Measurements from ENCODE around the gene ALK.
"Not testable (repeated sequence)": the region's sequence is repeated elsewhere in the genome, so short reads cannot be mapped to it uniquely, and the experiment has no call there.

ALK gene

GRCh38 chr2:29259221-29259620, 662.2 kb downstream of the ALK start:
- Histone ChIP-seq H3K36me3 (ENCODE audit: control insufficient read depth in 2 of 2, insufficient read depth in 1 of 2, low read length in 2 of 2) (no peaks in the 10 kb centered on the region), H3K4me3 (ENCODE audit: low read depth, low read length) (no peak overlapping the region), H3K4me1 (ENCODE audit: control insufficient read depth, insufficient read depth, low read length) (peaks cover 5% of the 10 kb centered on the region), H3K27ac (ENCODE audit: extremely low read depth, low read depth, low read length) (no peak overlapping the region), H3K9me3 (ENCODE audit: control insufficient read depth, insufficient read depth, low read depth, low read length) (no peaks in the 10 kb centered on the region)
- CTCF ChIA-PET, result interaction anchor here (0.9 to 1.8 kb wide), 4 partner anchors 8 to 50 kb away, joined by 3 to 8 read pairs (median 4); no protein-coding TSS in a partner anchor
- POLR2A ChIA-PET, result no interaction called here
- TF ChIP-seq ZSCAN23 (tag by site-specific recombination; IDR thresholded peaks at IDR 0.05) (no peak), ZNF433 (tag by site-specific recombination; IDR thresholded peaks at IDR 0.05; ENCODE audit: low read depth) (no peak), HOXA7 (CRISPR knock-in tag; IDR thresholded peaks at IDR 0.05; ENCODE audit: borderline replicate concordance) (no peak), ZNF473 (tag by site-specific recombination; IDR thresholded peaks at IDR 0.05) (no peak), IKZF3 (tag by site-specific recombination; IDR thresholded peaks at IDR 0.05) (no peak)

- no peak overlapping the region for H3K27ac ChIP-seq (ENCODE audit: extremely low read depth, low read depth, low read length)
- no peaks in the 10 kb centered on the region for H3K9me3 ChIP-seq (ENCODE audit: control insufficient read depth, insufficient read depth, low read depth, low read length)
- no peaks in the 10 kb centered on the region for H3K4me1 ChIP-seq (ENCODE audit: control insufficient read depth, insufficient read depth, low read length)
- ChIA-PET CTCF (interaction anchor here (0.6 kb wide), 1 partner anchor 350 kb away, joined by 3 read pairs; no protein-coding TSS in a partner anchor), POLR2A (no interaction called here)
- no peaks in the 10 kb centered on the region for H3K36me3 ChIP-seq (ENCODE audit: control insufficient read depth in 2 of 2, insufficient read depth in 1 of 2, low read length in 2 of 2)
- no peak overlapping the region for H3K4me3 ChIP-seq (ENCODE audit: low read depth, low read length)
- TF ChIP-seq ZBTB20 (tag by site-specific recombination; IDR thresholded peaks at IDR 0.05) (no peak), ZBTB7A (tag by site-specific recombination; IDR thresholded peaks at IDR 0.05; ENCODE audit: low read depth) (no peak), GLI4 (tag by site-specific recombination; IDR thresholded peaks at IDR 0.05) (no peak), ZNF658 (tag by site-specific recombination; IDR thresholded peaks at IDR 0.05) (no peak), ZNF335 (tag by site-specific recombination; conservative IDR thresholded peaks at IDR 0.05) (no peak), SCRT2 (tag by site-specific recombination; IDR thresholded peaks at IDR 0.05) (no peak), ZNF362 (tag by site-specific recombination; IDR thresholded peaks at IDR 0.05) (no peak), REST (tag by site-specific recombination; IDR thresholded peaks at IDR 0.05) (no peak), ZNF433 (tag by site-specific recombination; IDR thresholded peaks at IDR 0.05; ENCODE audit: low read depth) (no peak), ZNF629 (tag by site-specific recombination; IDR thresholded peaks at IDR 0.05) (no peak), ZNF366 (tag by site-specific recombination; conservative IDR thresholded peaks at IDR 0.05) (no peak), ZNF248 (tag by site-specific recombination; IDR thresholded peaks at IDR 0.05) (no peak), HIC1 (tag by site-specific recombination; IDR thresholded peaks at IDR 0.05) (no peak), MZF1 (tag by site-specific recombination; IDR thresholded peaks at IDR 0.05; ENCODE audit: borderline replicate concordance) (no peak), ZNF514 (tag by site-specific recombination; IDR thresholded peaks at IDR 0.05) (no peak)
These were observed 666.4 kb downstream of the ALK start for GRCh38 chr2:29255004-29255403.

- CTCF ChIA-PET; H3K4me1 ChIP-seq (ENCODE audit: control insufficient read depth, insufficient read depth, low read length); H3K36me3 ChIP-seq (ENCODE audit: control insufficient read depth in 2 of 2, insufficient read depth in 1 of 2, low read length in 2 of 2); H3K27ac ChIP-seq (ENCODE audit: extremely low read depth, low read depth, low read length); H3K4me3 ChIP-seq (ENCODE audit: low read depth, low read length); POLR2A ChIA-PET; H3K9me3 ChIP-seq (ENCODE audit: control insufficient read depth, insufficient read depth, low read depth, low read length): not testable (repeated sequence)
These were observed 667.7 kb downstream of the ALK start for GRCh38 chr2:29253495-29254275.

All from HEK293 (cell line).